DMS53 (cell line): Measurements from ENCODE around the gene FAF2.
"Not testable (repeated sequence)": the region's sequence is repeated elsewhere in the genome, so short reads cannot be mapped to it uniquely, and the experiment has no call there.

Experiments
- DNase-seq: peaks from one replicate; lab custom pipeline; 2025; lab: John Stamatoyannopoulos, UW

FAF2 gene

DNA sequence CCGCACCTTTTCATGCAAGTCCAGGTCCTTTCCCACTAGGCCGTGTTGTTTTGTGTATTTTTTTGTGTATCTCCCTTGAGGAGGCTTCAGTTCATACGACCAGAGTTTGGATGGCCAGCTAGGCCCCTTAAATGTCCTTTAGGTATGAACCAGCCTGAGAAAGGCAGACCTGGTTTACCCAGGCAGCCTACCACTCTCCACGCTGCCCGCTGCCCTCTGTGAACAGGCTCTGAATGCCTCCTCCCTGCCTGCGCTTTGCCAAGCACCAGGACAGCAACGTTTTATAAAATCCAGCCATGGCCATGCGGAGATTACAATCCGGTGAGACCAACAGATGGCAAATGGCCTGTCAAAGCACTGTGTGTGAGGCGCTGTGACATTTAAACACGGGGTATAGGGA lies 31.2 kb upstream of the FAF2 start:
- DNase-seq, result no peak

DNA sequence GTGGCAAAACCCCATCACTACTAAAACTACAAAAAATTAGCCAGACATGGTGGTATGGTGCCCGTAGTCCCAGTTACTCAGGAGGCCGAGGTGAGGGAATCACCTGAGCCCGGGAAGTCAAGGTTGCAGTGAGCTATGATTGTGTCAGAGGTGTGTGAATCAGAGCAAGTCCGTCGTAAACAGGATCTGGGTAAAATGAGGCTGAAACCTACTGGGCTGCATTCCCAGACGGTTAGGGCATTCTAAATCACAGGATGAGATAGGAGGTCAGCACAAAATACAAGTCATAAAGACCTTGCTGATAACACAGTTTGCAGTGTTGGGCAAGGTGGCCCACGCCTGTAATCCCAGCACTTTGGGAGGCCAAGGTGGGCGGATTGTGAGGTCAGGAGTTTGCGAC lies 29.9 kb upstream of the FAF2 start:
- no peak for DNase-seq

DNA sequence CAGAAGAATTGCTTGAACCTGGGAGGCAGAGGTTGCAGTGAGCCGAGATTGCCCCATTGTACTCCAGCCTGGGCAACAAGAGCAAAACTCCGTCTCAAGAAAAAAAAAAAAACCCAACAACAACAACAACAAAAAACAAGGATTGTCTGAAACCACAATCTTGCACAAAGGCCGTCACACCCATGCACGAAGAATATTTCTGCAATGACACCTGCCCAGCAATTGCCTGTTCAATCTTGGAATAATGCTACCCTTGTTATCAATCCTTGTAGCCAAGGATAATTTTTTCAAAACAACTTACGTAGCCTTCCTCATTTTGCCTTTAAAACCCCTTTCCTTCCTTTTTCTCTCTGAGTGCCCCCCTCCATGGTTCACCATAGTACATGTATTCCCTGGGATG lies 28.1 kb upstream of the FAF2 start:
- no peak for DNase-seq

DNA sequence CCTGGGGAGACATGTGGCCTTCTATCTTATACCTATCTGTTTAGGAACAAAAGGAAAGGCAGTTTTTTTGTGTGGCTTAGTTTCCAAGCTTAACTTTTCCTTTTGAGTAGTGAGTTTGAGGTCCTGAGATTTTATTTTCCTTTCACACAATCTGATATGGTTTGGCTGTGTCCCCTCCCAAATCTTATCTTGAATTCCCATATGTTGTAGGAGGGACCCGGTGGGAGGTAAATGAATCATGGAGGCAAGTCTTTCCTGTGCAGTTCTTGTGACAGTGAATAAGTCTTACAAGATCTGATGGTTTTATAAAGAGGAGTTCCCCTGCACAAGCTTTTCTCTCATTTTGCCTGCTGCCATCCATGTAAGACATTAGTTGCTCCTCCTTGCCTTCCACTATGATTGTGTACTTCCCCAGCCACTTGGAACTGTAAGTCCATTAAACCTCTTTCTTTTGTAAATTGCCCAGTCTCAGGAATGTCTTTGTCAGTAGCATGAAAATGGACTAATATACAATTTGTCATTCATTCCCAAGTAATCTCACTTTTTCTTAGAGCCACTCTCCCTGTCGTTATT lies 27.1 kb upstream of the FAF2 start:
- DNase-seq, result no peak

DNA sequence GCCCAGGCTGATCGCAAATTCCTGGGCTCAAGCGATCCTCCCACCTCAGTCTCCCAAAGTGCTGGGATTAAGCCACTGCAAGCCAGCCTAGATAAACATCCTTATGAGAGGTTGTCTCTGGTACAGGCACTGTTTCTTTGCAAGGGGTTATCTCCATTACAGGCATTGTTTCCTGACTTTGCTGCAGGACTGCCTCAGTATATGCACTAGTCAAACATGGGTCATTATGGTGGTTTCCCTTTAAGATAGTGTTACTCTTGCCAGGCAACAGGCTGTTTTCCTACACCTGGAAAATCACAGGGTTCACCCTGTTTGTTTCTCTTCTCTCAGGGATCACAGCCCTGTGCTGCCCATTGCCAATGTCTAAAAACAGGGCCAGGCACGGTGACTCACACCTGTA lies 24.0 kb upstream of the FAF2 start:
- no peak for DNase-seq

DNA sequence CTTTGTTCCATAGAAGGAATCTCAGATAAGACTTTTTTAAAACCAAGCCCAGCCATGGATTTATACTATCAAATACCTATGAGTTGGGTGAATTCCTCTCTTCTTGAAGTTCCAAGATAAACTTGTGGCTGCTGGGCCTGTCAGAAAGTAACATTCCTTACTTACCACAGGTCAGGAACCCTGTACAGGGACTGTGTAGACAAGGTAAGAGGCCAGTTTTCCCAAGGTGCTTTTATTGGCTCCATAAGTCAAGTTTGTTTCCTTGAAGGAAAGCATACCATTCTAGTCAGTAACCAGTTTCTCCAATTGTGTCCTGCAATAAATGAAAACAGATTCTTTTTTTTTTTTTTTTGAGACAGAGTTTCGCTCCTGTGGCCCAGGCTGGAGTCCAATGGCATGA lies 23.0 kb upstream of the FAF2 start:
- DNase-seq, result no peak

DNA sequence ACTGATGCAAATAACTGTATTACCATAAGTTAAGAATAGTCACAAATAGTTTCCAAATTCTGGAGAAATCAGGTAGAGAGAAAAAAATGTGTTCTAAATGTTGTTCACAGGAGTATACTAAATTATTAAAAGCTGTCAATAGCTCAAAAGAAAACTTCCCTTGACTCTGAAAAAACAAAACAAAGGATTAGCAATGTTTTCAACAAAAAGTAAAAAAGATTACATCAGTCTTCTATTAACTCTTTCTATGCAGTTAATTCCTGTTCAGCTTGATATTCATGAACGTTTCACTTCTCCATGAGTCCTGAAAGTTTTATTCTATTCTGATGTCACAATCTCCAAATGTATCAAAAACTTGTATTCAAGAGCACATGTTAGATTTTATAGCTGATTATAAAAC lies 22.4 kb upstream of the FAF2 start:
- DNase-seq, result no peak

DNA sequence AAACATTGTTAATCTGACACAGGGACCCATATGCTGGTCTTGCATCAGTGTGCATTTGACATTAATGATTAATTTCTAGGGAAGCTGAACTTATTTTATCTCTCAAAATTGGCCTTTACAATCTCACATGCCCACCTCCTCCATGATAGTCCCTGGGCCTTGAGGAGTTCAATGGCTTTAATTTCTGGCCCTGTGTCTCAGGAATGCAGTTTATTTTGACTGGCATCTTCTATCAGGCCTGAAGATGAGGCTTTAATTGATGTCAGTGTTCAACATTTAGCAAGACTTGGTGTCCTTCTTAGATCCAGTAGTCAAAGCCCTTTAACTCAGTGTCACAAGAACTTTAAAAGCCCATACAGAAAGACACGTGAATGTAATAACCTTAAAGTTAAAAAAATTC lies 21.3 kb upstream of the FAF2 start:
- no peak for DNase-seq

DNA sequence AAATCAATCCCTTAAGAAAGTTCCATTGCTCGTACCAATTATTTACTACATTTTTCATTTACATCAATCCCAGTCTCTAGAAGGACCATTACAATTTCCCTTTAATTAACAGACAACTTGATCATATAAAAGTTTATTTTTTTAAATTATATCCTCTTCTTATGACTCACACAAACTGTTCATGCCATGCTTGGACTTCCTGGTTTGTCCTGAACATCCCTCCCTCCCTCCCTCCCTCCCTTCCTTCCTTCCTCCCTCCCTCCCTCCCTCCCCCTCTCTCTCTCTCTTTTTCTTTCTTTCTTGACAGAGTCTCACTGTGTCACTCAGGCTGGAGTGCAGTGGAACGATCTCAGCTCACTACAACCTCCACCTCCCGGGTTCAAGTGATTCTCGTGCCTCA lies 20.2 kb upstream of the FAF2 start:
- peak; percentile 29 for DNase-seq

DNA sequence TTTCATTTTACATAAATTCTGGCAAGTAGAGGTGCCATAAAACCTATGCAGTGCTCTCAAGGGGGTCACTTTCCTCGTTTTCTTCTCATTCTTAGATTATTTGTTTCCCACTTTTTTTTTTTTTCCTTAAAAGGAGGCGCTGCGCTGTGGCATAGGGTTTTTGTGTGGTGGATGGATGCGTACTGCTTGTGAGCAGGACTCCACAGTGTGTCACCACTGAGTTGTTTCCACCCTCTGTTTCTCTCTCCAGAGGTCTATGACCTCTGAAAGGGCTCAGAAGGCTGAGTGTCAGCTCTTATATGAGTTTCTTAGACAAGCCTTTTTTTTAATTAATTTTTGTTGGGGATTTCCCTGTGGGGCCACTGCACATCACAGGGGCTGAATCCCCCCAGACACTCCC lies 18.2 kb upstream of the FAF2 start:
- DNase-seq, result no peak

DNA sequence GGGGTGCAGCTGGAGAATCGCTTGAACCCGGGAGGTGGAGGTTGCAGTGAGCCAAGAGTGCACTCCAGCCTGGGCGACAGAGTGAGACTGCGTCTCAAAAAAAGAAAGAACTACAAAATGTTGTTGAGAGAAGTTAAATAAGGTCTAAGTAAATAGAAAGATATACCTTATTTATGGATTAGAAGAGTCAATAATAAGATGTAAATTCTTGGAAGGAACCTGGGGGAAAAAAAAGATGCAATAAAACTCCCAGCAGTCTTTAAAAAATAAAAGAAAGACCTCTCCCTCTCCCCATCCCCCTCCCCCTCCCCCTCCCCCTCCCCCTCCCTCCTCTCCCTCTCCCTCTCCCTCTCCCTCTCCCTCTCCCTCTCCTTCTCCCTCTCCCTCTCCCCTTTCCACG lies 15.5 kb upstream of the FAF2 start:
- no peak for DNase-seq

DNA sequence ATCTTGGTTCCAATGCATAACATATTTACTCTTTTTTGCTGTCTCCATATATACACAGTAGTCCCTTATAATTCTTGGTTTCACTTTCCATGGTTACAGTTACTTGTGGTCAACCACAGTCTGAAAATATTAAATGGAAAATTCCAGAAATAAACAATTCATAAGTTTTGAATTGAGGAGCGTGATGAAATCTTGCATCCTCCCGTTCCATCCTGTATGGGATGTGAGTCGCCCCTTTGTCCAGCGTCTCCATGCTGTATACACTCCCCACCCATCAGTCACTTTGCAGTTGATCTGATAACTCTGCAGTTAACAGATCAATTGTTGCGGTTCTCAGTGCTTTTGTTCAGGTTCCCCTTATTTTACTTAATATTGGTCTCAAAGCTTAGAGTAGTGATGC lies 11.5 kb upstream of the FAF2 start:
- DNase-seq, result peak; percentile 24

DNA sequence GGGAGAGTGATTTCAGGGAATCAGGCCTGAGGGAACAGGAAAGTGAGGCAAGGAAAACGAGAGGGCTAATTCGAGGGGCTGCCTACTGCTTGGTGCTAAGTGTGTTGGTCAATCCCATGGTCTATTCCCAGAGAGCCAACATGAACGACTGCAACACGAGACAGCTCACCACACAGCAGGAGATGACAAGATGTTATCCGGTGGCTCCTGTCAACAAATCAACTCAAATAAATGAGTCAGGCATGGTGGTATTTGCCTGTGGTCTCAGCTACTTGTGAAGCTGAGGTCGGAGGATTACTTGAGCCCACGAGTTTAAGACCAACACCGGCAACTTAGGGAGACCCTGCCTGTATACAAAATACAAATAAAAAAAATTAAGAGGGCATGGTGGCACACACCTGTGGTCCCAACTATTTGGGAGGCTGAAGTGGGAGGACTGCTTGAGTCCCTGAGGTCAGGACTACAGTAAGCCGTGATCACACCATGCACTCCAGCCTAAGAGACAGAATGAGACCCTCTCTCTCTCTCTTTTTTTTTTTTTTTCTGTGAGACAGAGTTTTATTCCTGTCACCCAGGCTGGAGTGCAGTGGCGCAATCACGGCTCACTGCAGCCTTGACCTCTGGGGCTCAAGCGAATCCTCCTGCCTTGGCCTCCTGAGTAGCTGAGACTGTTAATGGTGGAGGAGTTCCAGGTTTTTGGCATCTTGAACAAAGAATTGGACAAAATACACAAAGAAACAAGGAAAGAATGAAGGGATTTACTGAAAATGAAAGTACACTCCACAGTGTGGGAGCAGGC lies 9.0 kb upstream of the FAF2 start:
- peak; percentile 71 for DNase-seq

DNA sequence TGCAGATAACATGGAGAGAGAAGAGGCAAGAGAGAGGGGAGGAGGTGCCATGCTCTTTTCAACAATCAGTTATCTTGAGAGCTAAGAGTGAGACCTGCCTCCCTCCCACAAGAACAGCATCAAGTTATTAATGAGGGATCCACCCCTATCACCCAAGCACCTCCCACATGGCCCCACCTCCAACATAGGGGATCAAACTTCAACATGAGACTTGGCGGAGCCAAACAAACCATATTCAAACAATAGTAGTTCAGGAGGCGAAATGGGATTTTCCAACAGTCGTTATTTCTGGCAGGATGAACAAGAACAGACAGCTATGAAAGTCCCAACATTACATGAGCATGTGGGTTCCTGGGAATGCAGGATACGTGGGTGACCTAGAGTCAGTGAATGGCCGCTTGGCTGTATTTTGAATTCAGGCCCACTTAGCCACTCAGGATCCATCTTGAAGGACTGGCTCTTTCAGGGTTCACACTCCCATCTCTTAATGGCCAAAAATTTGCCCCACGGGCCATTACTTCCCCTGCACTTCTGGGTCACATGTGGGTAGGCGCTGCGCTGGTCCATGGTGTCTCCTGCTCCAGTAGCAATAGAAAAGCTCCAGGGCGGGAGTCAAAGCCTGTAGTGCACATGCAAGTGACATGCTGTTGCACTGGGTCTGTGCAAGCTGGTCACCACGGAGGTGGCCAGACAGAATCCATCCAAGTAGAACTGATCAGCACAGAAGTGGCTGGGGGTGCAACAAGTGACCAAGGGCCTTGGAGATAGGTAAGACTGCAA lies 7.1 kb upstream of the FAF2 start:
- no peak for DNase-seq

DNA sequence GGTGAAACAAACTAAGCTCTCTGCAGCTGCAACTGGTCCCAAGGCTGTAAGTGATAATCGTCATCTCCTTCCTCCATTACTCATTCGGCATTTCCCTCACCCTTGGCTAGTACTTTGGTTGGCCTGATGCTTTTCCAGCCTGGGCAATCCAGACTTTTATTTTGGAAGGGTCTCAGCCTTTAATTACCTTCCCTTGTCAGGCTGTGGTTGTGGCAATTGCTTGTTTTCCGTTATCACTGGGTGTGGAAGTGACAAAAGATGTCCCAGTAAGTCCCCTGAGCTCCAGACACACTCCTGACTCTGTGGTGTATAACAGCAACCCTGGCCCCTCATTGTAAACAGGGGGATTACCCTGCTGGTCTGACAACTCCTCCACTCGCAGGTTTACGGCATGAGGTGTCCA lies 6.3 kb upstream of the FAF2 start:
- DNase-seq, result no peak

DNA sequence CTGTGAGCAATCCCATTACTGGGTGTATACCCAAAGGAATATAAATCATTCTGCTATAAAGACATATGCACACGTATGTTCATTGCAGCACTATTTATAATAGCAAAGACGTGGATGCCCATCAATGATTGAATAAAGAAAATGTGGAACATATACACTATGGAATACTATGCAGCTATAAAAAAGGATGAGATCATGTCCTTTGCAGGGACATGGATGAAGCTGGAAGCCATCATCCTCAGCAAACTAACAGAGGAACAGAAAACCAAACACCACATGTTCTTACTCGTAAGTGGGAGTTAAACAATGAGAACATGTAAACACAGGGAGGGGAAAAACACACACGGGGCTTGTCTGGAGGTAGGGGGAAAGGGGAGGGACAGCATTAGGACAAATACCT lies 5.3 kb upstream of the FAF2 start:
- not testable (repeated sequence) for DNase-seq

DNA sequence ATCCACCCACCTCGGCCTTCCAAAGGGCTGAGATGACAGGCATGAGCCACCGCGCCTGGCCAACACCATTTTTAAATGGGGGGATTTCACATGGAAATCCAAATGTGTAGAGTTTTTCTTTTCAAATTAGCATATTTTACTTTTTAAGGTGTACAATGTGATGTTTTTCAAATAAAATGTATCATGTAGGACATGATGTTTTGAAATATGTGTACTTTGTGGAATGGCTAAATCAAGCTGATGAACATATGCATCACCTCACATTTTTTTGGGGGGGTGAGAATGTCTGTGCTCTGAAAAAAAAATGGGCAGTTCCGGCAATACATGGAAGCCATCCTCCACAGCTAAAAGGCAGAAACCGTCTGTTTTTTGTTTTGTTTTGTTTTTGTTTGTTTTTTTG lies 3.4 kb upstream of the FAF2 start:
- no peak for DNase-seq

DNA sequence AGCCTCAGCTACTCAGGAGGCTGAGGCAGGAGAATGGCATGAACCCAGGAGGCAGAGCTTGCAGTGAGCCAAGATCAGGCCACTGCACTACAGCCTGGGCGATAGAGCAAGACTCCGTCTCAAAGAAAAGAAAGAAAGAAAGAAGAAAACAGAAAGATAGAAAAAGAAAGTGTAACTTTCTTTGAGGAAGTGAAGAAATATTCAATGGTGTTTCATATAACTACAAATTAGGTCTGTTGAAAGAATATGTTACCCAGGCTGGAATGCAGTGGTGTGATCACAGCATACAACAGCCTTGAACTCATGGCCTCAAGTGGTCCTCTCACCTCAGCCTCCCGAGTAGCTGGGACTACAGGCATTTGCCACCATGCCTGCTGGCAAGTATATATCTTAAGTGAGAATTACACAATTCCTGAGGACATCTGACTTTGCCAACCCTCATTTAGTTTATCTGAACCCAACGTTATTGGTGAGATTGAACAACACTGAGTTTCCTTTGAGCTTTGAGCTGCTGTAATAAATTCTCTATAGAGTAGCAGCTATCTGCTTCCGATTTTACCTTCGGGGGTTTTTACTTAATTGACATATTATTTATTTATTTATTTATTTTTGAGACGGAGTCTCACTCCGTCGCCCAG lies 2.0 kb upstream of the FAF2 start:
- DNase-seq, result no peak

DNA sequence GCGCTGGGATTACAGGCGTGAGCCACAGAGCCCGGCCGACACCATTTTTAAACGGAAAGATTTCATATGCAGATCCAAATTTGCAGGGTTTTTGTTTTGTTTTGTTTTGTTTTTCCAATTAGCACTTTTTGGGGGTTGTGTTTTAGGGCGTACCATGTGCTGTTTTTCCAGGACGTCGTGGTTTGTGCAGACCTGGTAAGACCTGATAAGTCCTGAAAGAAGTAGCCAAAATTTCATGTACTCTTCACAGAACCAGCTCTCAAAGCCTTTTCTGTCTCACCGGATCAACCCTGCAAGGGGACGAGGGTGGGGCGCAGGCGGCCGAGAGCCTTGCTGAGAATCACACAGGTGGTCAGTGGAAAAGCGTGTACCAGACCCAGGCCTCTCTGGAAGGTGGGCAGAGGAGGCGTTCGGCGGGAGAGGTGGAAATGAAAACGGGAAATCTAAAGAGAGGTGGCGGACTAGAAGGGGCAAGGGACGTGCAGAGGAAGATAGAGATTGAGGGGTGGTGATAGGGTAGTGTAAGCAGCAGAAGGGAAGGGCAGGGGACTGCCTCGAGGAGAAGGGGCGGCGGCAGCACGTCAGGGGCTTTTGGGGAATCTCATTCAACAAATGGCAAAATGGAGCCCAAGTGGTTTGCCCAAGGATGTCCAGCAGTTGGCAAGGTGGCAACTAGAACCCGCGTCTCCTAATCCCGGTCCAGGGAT lies 1.1 kb upstream of the FAF2 start:
- DNase-seq, result no peak

DNA sequence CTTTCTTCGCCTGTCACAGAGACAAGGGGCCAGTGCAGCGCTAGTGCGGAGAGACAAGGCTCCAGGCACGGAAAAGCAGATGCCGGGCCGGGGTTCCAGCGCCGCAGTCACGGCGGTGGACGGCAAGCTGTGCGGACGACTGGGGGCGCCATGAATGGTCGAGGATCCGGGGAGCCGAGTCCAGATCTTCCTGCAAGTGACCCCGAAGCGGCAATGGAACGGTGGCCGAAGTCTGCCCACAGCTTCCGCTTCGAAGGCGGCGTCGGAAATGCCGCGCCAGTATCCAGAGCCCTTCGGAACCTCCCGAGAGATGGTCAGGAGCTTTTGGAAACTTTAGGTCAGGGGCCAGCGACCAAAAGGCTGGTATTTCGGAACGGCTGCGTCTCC lies 601 bp upstream of the FAF2 start:
- peak; percentile 79 for DNase-seq

DNA sequence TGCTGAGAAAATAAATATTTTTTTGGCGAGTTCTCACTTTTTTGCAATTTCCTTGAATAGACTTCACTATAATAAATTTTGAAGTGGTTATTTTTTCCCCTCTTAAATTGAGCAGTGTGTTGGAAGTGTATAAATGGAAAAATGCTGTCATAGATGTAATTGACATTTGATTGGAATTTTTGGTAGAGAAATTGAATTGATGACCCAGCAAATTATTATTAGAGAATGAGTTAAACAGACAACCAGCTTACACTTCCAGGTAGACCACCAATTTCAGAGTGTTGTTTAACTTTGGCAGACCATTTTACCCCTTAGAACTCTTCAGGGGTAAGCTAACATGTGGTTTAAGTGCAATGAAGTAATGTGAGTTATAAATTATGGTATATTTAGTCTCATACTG lies 1.9 kb downstream of the FAF2 start:
- no peak for DNase-seq

DNA sequence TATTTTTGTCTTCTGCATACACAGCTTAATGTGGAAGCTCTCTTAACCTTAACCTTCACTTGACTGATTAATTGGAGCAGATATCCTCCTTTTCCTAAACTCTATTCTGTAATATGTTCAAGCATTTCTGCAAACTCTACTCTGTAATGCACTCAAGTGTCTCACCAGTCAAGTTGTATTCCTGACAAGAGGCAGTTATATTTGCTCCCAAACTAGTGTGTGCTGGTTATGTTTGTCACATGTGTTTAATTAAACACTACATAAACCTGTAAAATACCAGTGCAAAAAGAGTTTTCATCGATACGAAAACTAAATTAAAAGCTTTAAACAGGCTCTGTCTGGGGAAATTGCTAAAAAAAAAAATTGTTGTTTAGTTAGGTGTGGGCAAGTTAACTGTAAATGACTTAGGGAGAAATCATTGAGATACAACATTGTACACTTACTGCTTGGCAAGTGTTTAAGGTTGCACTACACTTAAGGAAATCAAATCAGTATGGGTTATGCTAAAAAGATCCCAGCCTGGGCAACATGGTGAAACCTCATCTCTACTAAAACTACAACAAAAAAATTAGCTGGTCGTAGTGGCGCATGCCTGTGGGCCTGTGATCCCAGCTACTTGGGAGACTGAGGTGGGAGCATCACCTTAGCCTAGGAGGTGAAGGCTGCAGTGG lies 6.7 kb downstream of the FAF2 start:
- DNase-seq, result no peak
